ENCODE results near the gene AXL.
"Not testable (repeated sequence)": the region's sequence is repeated elsewhere in the genome, so short reads cannot be mapped to it uniquely, and the experiment has no call there.

AXL gene

DNA sequence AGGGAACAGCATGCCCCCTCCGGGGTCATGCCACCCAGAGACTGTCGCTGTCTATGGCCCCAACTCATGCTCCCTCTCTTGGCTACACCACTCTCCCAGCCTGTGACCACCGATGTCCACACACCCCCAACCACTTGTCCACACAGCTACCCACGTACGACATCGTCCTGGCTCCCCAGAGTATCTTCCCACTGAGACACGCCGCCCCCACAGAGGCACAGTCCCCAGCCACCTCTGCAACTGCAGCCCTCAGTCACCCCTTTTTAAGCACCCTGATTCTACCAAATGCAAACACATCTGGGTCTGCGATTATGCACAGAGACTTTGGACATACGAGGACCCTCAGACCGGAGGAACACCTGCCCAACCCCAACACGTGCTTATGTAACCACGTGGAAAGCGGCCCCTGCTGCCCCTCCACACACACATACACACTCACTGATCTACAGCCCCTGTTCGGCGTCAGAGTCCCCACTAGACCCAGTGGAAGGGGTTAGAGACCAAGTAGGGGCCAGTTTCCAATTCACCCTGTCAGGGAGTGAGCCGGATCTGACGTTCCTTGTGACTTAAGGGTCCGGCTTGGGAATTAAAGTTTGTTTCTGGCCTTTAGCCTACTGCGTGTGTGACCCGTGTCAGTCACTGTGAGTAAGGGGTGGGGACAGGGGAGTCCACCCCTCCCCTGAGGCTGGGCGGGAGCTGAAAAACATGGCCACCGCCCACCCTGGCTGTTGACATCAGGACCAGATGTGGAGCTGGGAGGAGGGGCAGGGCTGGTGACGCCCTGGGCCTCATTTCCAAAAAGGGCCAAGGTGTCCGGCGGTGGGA, 11.9 kb upstream of the AXL start:
- no peak for DNase-seq

DNA sequence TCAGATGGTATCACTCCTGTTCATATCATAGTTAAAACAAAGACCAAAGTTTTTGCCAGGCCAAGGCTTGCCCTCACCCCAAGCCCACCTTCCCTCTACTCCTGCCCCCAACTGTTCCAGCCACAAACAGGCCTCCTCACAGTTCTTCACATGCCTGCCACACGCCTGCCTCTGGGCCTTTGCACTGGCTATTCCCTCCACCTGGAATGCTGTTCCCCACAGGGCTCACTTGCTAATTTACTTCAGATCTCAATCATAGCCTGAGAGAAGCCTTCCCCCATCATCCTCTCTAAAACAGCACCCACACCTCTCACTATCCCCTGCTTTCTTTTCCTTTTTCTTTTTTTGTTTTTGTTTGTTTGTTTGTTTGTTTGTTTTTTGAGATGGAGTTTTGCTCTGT, 4.9 kb upstream of the AXL start:
- DNase-seq = no peak

DNA sequence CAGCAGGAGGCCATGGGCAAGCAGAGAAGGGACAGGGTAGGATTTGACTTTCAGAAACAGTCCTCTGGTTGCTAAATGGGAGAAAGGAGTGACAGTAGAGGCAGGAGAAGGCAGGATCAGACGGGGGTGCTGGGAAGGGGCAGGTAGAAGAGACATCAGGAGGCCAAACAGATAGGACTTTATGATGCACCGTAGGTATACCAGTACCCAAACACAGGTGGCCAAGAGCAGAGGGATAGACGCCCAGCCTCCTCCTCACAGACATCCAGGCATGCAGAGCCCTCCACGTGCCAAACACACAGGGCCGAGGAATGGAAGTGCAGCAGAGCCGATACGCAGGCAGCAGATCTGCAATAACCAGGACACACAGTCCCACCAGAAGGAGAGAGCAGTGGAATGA, 1.3 kb upstream of the AXL start:
- DNase-seq = no peak

DNA sequence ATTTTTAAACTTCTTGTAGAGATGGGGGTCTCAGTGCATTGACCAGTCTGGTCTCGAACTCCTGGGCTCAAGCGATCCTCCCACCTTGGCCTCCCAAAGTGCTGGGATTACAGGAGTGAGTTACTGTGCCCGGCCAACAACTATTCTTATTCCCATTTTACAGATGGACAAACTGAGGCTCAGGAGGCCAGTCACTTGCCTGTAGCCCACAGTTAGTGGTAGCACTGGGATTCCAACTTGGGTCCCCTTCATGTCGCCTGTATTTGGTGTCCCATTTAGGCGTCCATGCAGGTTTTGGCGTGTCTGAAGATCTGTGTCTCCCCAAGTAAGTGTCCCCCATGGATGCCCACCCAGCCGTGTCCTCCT, 791 bp upstream of the AXL start:
- DNase-seq = no peak

DNA sequence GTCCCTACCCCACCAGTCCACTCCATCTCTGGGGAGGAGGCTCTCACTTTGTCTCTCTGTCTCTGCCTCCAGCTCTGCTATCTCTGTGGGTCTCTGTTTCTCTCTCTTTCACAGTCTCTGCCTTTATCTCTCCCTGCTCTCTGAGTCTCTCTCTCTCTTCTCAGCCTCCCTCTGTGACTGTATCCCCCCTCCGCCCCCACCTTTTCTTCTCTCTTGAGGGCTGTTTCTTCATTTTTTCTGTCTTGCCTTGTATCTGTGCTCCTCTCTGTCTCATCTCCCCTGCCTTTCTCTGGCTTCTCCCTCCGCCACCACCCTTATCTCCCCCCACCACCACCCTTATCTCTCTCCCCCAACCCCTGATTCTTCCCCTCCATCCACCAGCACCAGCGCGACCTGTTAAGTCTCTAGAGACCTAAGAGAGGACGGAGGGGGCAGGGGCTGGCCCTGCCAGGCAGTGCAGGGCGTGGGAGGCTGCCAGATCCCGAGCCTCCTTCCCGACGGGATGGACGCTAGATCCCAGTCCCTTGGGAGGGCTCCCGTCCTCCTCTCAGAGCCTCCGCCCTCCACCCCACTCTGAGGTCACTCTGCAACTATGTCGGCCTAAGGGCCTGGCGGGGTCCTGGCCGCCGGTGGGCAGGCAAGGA, 1.0 kb downstream of the AXL start:
- no peak for DNase-seq

DNA sequence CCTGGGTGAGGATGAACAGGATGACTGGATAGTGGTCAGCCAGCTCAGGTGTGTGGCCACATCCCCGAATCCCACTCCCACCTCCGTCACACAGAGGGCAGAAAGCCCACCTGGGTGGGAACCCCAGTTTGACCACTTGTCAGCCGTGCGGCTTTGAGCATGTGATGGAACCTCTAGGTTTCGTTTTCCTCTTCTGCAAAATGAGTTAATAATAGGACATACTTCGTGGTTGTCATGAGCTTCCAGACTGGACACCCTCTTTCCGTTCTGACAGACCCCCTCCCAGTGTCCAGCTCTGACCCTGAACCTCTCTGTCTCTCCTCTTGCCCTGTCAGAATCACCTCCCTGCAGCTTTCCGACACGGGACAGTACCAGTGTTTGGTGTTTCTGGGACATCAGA, 1.8 kb downstream of the AXL start:
- no peak for DNase-seq

DNA sequence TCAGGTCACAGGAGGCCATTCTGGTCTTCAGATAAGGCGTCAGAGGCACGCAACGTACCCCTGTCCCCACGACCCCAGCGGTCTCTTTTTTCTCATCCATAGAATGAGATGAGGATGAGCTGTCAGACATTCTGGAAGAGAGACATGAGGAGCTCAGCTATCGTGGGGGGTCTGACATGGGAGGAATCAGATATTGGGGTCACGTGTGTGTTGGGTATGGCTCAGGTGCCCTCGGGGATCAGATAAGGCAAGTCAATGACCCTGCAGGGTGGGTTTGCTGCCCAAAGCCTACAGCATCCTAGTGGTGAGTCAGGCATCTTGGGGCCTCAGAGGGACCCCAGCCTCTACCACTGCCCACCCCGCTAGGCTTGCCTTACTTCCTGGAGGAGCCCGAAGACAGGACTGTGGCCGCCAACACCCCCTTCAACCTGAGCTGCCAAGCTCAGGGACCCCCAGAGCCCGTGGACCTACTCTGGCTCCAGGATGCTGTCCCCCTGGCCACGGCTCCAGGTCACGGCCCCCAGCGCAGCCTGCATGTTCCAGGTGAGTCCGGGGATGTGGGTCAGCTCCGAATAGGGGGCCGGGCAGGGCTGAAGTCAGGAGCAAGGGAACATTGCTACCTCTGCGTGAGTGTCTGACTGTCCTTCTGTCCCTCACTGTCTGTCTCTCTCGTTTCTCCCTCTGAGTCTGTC, 2.6 kb downstream of the AXL start:
- DNase-seq = no peak

DNA sequence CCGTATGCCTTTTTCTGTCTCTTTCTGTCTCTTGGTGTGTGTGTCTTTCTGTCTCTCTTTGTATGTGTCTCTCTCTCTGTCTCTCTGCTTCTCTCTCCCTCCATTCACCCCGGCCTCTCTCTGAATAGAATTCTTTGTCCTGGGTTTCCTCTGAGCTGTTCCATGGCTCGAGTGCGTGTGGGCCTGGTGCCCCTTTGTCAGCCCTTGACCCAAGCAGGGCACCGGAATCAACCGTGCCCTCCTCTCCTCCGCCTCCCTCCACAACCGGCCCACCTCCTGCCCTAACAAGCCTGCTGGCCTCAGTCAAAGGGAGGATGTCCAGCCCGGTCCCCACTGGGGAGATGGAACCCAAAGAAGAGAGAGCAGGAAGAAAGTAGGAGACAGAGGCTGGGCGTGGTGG, 3.2 kb downstream of the AXL start:
- DNase-seq = no peak

DNA sequence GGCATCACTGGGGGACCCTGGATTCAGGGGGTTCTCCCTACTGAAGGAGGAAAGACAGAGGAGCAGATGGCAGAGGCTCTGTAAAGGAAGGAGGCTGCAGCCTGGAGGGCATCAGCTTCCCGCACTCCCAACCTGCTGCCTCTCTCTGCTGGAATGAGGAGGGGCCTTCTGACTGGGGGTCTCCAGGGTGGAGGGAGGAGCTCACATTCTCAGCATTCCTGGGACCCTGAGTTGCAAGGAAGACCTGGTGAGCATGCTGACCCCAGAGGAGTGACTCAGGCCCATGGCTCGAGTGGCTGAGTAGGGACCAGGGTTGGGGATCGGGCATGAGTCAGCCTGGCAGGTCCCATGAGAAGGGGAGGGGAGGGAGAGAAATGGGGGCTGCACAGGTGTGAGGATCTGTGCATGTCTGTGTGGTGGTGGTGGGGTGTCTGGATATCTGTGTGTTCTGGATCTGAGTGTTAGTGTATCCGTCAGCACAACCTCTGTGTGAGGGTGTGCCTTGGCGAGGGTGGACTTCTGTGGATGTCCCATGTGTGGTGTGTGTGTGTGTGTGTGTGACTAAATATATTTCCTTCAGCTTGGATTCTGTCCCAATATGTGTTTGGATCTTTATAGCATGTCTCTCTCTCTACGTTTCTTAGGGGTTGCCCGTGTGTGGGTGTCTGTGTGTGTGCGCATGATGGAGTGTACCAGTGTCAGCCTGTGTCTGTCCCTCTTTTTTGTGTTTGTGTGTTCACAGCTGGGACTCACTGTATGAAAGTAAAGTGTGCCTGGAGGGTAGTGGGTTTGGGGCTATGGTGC, 4.6 kb downstream of the AXL start:
- no peak for DNase-seq

DNA sequence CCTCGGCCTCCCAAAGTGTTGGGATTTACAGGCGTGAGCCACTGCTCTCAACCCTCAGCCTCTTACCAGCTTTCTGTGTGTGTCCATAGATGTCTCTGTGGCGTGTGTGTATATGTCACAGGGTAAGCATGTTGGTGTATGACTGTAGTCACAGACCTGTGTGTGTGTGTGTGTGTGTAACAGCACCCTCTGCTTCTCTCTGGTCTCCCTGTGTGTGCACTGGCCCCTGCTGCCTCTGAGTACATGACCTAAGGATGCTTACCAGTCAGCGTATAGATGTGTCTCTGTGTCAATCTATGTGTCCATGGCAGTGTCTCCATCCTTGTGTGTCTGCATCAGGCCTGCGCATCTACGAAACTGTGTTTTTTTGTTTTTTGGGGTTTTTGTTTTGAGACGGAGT, 5.6 kb downstream of the AXL start:
- DNase-seq = no peak

DNA sequence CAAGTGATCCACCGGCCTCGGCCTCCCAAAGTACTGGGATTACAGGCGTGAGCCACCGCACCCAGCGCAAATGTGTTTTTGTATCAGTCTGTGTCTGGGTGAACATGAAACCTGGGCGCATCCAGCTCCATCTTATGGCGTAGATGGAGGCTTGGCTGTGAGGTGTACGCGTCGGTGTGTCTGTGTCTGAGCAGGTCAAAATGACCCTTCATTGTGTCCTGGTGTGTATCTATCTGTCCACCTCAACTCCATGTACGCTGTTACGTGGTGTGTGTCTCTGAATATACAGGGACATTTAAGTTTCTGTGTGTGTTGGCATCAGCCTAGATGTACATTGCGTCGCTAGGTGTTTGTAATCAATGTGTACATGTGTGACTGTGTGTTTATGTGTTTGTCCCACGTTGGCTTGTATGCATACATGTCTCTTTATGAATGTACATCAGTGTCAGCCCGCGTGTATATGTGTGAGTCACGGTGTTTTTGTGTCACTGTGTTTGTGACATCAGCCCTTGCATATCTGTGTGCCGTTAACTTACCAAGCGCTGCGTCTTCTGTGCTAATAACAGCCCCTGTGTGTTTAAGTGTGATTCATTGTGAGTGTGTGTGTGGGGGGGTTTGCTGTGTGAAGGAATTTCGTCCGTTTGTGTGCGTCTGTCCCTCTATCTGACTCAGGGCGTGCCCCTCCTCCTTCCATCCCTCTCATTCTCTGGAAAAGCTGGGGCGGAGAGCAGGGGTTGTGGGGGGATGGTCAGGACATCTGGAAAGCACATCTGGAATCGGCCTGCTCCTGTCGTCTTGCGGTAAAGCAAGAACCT, 6.4 kb downstream of the AXL start:
- DNase-seq = no peak

DNA sequence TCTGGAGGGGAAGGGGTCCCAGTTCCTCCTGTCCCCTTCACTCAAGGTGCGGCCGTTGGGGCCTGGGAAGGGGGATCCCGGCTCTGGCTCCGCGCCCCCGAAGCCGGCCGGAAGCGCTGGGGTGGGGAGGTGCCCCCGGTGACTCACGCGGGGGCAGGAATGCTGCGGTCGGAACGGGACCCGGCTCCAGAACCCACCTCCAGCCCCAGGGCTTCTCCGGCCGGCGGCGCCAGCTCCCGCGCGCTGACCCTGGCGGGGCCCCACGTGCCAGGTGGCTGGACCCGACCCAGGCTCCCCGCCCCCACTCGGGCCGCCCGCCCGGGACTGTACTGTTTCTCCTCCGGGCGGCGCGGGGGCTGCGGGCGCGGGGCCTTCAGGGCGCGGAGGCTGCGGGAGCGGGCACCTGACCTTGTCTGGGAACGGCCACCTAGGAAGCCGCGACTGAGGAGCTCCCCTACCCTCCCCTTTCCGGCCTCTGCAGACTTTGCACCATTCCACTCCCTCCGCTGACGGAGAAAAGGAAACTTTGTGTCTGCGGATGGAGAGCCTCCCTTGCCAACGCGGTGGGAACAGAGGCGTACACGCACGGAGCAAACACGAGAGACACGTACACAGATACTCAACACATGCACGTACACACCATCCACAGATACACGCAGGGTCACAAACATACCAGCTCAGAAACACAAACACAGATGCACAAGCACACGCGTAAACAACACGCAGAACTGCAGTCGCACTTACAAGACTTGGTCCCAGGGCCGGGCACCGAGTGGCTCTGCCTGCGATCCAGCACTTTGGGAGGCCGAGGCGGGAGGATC, 7.2 kb downstream of the AXL start:
- DNase-seq = peak in 2 of 3 experiments; percentile 6 to 11

DNA sequence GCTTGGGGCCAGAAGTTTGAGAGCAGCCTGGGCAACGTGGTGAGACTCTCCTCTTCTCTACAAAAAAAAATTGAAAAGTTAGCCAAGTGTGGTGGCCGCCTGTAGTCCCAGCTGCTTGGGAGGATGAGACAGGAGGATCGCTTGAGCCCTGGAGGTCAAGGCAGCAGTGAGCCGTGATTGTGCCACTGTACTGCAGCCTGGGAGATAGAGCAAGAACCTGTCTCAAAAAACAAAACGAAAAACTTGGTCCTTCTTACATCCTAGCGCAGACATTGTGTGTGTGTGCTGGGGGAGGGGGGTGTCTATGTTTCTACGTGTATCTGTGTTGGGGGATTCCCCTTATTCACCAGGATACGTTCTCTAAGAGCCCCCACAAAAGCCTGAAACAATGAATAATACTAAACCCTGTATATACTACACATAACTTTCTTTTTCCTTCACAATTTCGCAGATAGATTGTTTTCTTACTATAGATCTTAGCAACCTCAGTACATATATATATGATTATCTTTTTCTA, 7.9 kb downstream of the AXL start:
- DNase-seq = no peak

DNA sequence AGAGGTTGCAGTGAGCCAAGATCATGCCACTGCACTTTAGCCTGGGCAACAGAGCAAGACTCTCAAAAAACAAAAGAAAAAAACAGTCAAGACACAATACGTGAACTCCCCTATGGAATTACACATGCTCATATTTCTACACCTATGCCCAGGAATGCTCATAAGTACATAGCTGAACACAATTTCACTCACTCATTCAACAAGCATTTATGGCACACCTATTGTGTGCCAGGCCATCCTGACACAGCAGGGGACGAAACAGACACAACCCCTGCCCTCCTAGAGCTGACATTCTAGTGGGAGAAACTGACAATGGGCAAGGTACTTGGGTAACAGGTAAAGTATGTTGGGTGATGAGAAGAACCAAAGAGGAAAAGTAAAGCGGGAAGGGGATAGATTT, 9.5 kb downstream of the AXL start:
- no peak for DNase-seq

DNA sequence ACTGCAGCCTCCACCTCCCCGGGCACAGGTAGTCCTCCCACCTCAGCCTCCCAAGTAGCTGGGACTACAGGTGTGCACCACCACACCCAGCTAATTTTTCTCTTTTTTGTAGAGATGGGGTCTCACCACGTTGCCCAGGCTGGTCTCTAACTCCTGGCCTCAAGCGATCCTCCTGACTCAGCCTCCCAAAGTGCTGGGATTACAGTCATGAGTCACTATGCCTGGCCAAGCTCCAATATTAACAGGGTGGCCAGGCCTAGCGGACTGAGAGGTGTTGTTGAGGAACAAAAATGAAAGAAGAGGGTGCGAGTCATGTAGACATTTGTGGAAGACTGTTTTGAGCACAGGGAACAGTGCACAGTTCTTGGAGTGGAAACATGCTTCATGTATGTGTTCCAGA, 10.3 kb downstream of the AXL start:
- not testable (repeated sequence) for DNase-seq

DNA sequence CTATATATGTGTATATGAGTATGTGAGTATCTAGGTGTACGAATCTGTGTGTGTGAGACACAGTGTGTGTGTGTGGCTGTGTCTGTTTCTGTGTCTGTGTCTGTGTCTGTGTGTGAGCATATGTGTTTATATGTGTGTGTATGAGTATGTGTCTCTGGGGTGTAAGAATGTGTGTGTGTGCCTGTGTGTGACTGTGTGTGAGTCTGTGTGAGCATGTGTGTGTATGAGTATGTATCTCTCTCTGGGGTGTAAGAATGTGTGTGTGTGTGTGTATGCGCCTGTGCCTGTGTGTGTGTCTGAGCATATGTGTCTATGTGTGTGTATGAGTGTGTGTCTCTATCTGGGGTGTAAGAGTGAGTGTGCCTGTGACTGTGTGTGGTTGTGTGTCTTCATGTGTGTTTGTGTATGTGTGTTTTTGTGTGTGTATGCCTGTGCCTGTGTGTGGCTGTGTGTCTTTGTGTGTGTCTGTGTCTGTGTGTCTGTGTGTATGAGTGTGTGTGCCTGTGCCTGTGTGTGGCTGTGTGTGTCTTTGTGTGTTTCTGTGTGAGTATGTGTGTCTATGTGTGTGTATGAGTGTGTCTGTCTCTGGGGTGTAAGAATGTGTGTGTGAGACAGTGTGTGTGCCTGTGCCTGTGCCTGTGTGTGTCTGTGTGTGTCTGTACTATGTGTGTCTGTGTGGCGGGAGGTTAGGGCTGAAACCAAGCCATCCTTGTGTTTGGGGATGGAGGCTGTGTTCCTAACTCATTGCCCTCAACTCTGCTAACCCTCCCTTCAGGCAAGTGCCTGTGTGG, 11.2 kb downstream of the AXL start:
- DNase-seq = no peak

DNA sequence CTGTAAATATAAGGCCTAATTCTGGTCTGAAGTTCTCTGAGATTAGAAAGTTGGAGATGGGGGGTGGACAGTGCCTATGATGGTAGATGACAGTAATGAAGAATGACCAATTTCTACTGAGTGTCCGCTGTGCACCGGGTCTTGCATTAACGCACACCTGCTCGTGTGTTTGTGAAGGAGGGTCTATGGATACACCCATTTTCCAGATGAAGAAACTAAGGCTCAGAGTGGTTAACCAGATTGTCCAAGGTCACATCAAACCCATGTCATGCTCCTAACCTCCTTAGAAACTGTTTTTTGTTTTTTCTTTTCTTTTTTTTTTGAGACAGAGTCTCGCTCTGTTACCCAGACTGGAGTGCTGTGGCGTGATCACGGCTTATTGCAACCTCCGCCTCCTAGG, 13.7 kb downstream of the AXL start:
- no peak for DNase-seq

DNA sequence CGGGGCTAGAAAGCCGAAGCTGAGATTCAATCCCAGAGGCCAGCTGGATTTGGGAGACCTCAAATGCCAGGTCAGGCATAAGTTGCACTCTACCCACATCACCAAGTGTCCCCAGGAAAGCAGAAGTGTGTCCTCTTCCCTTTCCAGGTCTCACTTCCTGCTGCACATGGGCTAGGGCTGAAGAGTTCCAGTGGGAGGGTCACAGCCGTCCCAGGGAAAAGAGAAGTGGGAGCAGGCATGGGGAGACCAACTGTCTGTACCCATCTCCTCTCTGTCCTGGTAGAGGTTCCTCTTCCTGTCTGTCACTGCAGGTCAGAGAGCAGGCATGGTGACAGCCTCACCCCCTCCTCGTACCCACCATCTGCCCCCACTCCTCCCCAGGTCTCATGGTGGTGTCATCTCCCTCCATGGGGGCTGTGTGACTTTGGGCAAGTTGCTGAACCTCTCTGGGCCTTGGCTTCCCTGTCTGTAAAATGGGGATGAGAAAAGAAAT, 14.8 kb downstream of the AXL start:
- no peak for DNase-seq

DNA sequence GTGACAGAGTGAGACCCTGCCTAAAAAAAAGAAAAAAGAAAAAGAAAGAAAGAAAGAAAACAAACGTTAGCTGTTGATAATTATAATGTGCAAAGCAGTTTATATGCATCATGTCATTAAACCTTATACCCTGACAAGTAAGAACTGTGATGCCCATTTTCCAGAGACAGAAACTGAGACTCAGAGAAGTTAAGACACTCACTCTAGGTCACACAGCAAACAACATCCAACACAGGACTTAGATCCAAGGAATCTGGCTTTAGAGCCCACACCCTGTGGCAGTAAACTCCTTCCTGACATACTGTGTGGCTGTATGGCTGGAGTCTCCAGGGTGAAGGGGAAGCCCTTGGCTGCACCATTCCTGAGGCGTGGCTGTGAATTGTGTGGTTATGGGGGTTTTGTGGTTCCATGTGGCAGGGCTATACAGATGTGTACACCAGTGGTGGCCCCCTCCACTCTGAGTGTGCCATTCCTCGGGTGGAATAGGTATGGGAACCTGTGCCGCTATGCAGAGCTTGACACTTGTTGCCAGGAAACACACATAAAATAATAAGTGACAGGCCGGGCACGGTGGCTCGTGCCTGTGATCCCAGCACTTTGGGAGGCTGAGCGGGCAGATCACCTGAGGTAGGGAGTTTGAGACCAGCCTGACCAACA, 15.6 kb downstream of the AXL start:
- DNase-seq = no peak

DNA sequence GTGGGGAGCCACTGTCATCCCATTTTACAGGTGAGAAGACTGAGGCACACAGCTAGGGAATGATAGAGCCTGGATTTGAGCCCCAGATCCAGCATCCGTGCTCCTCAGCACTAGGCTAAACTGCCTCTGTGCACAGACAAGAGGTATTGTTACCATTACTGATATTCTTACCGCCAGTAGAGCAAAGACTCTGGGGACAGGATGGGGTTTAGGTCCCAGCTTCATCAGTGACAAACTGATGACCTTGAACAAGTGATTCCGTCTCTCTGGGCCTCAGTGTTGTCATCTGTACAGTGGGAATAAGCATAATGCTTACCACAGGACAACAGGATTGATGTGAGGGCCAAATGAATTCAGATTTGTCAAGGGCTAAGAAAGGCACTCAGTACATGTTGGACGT, 16.5 kb downstream of the AXL start:
- no peak for DNase-seq
